NK-92 treated with Interleukin-12 subunit alpha and Interleukin-12 subunit beta, amount 100 ng/mL, for 24 hours (cell line): ENCODE results near the gene HCAR3.
A peak's percentile ranks its signal among the peaks of the same experiment; 100 is the strongest.
"Not testable (repeated sequence)": the region's sequence is repeated elsewhere in the genome, so short reads cannot be mapped to it uniquely, and the experiment has no call there.

Experiments used
- DNase-seq: peaks from one replicate; lab custom pipeline; 2025; lab: John Stamatoyannopoulos, UW

Gene HCAR3

DNA sequence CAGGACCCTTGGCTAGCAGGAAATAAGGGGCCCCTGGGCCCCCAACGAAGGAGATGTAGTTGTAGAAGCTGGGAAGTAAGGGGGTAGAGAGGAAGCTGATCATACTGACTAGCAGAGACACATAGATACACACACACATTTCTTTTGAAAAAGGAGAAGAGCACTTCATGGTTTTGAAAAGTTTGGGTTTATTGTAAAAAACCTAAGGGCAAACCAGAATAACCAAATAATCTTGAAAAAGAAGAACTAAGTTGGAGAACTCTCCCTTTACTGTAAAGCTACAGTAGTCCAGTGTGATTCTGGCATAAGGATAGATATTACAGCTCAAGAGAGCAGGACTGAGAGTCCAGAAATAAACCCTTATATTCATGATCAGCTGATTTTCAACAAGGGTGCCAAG, 5.8 kb upstream of the HCAR3 start:
- DNase-seq = no peak

DNA sequence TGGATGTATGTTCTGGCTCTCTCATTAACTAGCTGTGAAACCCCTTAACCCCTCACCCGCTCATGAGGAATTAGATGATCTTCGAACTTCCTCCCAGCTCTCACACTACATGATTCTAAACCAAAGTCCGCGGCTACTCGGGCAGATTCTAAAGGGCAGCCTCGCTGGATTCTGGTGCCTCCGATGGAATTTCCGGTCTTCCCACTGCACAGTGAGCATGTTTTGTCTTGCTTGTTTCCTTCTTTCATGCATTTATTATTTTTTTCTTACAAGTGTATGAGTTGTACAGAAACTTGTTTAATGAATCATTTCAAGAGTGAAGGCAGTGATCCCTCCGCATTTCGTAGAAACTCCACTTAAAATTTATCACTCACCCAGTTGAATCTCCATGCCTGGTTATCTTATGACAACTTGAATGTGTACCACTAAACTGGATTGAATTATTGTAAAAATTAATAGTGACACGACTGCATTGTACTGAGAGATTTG, 4.5 kb upstream of the HCAR3 start:
- no peak for DNase-seq

DNA sequence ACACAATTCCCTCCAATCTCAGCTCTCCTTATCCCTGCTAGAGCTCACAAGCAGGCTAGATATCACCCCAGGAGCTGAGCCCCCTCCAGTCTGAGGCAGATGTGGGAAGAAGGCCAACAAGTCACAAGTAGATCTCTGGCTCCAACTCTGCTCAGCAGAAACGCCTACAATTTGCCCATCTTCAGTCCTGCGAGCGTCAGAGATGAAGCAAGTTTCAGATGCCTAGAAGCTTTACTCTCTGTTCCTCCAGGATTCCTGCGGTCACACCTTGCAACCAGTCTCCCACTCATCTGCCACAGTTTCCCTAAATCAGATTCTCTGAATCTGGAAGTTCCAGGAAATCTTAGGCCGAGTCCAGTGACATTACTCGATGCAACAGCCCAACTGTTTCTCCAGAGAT, 1.4 kb downstream of the HCAR3 start:
- DNase-seq = not testable (repeated sequence)

DNA sequence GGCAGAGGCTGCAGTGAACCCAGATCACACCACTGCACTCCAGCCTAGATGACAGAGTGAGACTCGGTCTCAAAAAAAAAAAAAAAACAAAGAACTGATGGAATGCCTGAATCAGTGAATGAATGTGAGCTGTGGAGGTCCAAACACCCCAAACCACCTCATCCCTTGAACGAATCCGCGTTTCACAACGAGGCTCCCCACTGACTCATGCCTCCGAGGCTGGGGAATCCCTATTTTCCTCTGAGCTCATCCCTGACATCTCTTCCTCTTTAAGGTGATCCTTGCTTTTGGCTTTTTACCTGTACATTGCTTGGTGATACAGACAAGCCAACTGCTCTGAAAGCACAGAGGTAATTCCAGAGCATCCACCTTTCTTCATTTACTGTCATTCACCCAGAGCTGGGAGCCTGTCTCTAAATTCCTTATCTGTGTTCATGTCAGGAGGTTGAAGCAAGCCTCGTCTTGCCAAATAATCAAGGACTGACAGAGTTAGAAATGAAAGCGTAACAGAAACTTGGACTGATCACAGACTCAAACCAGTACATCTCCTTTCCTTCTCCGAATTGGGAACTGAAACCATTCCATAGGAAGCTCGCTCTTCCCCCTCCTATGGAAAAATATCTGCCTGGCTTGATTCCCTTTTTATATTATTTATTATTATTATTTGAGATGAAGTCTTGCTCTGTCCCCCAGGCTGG, 3.0 kb downstream of the HCAR3 start:
- not testable (repeated sequence) for DNase-seq

DNA sequence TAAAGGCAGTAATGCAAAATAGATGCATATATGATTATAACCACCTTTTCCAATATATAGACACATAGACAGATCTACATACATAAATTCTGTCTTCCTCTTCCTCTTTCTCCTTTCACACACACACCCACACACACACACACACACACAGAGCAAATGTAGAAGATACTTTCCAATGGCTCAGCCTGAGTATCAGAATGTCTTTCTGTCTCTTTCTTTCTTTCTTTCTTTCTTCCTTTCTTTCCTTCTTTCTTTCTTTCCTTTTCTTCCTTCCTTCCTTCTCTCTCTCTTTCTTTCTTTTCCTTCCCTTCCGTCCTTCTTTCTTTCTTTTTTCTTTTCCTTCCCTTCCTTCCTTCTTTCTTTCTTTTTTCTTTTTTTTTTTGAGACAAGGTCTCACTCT, 5.3 kb downstream of the HCAR3 start:
- not testable (repeated sequence) for DNase-seq

DNA sequence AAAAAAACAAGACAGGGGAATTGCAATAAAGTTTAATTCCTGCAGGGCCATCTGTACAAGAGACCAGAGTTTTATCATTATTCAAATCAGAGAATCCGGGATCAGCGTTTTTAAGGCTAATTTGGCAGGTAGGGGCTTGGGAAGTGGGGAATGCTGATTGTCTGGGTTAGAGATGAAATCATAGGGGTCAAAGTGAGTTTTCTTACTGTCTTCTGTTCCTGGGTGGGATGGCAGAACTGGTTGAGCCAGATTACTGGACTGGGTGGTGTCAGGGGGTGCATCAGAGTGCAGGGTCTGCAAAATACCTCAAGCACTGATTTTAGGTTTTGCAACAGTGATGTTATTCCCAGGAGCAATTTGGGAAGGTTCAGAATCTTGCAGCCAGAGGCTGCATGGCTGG, 6.3 kb downstream of the HCAR3 start:
- not testable (repeated sequence) for DNase-seq

DNA sequence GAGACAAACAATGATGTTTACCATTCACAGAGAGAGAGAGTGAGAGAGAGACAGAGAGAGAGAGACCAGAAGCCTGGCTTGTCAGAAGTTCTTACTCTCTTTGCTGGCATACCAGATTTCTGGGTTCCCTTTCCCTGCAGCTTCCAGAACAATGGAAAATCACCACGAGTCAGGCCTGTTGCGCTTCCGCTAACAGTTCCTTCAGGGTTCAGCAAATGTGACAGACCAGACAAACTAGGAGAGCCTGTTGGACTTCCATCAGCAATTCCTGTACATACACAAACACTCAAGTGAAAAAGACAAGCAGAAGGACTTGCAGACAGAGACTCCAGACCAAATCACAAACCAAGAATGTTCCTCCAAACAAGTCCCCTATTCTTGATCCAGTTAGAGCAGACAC, 7.3 kb downstream of the HCAR3 start:
- not testable (repeated sequence) for DNase-seq

DNA sequence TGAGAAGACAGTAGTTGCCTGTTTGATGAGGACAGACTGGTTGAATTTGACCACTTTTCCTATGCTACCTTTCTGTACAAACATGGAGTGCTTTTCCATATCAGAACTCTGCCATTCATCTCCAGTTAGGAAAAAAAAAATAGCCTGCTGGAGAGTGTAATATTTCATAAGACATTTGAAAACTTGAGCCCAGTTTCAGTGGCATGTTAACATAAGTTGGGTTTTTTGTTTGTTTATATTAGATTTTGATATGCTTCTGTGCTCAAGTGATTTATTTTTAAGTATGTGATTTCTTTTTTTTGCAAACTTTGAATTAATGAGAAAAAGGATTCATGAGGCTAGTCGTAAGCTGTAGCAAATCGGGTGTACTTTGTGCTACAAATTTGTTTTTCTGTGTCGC, 12.8 kb downstream of the HCAR3 start:
- DNase-seq = not testable (repeated sequence)

DNA sequence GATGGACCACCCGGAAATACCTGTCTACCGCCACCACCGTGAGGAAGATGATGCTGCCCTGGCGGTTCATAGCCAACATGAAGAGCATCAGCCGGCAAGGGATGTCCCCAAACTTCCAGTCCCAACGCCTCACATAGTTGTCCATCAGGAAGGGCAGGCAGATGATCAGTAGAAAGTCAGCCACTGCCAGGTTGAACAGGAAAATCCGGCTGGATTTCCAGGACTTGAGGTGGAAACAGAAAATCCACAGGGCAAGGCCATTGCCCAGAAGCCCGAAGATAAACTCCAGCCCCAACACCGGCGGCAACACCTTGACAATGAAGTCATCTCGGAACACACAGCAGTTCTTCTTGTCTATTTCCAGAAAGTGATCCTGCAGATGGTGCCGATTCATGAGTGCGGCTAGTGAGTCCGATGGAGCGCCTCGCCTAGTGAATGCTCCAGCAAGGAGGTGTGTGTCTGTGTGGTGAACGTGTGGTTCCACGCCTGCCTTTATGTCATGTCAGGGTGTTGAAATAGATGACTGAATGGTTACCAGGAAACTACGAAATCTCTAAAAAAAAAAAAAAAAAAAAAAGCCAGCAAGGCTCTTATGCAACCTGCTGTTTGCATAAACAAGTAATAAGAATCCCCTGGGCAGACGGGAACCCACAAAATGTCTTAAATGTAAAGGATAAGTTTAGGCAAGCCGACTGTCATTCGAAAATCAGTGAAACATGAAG, 13.6 kb downstream of the HCAR3 start, which contains the start of gene HCAR2:
Gene HCAR2 (minus strand): TSS at position 468 of the 722 bp plus-strand sequence. CDS start 74 bp downstream, at position 394.
- DNase-seq = peak; percentile 55

DNA sequence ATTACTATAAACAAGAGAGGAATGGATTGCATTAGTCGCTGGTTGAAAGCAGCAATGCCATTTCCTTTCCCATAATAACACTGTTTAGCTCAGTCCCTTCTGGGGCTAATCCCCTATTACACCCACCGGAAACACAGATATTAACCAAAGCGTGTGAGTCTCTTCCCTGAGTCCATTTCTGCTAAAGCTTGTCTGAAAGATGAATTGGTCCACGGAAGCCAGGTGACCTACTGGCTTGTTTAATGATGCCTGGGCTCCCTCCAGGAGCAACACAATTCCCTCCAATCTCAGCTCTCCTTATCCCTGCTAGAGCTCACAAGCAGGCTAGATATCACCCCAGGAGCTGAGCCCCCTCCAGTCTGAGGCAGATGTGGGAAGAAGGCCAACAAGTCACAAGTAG, 15.1 kb downstream of the HCAR3 start:
- not testable (repeated sequence) for DNase-seq

DNA sequence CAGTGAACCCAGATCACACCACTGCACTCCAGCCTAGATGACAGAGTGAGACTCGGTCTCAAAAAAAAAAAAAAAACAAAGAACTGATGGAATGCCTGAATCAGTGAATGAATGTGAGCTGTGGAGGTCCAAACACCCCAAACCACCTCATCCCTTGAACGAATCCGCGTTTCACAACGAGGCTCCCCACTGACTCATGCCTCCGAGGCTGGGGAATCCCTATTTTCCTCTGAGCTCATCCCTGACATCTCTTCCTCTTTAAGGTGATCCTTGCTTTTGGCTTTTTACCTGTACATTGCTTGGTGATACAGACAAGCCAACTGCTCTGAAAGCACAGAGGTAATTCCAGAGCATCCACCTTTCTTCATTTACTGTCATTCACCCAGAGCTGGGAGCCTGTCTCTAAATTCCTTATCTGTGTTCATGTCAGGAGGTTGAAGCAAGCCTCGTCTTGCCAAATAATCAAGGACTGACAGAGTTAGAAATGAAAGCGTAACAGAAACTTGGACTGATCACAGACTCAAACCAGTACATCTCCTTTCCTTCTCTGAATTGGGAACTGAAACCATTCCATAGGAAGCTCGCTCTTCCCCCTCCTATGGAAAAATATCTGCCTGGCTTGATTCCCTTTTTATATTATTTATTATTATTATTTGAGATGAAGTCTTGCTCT, 16.4 kb downstream of the HCAR3 start:
- not testable (repeated sequence) for DNase-seq

DNA sequence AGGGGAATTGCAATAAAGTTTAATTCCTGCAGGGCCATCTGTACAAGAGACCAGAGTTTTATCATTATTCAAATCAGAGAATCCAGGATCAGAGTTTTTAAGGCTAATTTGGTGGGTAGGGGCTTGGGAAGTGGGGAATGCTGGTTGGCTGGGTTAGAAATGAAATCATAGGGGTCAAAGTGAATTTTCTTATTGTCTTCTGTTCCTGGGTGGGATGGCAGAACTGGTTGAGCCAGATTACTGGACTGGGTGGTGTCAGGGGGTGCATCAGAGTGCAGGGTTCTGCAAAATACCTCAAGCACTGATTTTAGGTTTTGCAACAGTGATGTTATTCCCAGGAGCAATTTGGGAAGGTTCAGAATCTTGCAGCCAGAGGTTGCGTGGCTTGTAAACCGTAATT, 19.7 kb downstream of the HCAR3 start:
- DNase-seq = not testable (repeated sequence)

DNA sequence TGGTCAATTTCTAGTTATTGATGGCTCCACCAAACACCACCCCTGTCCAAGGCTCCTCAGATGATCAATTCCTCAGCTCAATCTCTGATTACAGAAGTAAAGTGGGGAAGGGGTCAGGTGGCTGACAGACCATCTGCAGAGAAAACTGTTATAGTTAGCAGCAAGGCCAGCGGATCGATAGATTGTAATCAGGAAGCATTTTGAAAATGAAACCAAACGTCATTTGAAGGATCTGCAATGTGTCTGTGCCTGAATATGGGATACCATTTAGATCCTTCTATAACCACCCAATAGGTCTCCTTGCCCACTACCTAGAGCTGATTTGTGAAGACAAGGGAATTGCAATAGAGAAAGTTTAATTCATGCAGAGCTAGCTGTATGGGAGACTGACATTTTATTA, 25.0 kb downstream of the HCAR3 start:
- DNase-seq = no peak

DNA sequence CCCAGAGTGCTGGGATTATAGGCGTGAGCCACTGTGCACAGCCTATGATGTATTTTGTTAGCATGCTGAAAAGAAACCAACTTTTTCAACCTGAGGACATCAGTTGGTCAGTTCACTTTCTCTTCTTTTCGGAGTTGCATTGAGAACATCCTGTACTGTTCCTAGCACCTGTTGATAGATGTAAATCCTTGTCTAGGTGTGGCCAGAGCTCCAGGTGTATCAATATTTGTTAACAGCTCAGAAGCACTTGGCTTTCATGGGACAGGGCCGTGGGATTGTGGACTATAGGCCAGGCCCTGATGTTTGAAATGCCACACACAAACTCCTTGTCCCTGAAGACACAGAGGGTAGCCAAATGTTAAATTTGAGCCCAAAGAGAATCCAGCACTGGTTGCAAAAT, 28.3 kb downstream of the HCAR3 start:
- no peak for DNase-seq

DNA sequence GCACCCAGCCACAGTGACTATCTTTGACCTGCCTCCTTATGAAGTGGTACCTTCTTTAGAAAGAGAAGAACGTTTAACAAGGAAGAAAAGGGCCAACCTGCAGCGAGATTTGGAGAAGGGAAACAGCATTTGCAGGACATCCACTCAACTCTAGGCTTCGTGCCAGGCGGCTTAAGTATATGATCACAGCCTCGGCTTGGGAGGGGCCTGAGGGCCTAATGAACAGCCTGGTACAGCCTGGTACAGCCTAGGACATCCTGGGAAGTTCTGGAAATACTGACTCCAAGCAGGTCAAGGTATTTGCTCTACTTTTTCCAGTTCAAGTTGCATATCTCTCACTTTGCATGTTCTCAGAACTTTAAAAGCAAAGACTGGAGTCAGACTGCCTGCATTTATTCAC, 29.5 kb downstream of the HCAR3 start:
- DNase-seq = no peak

DNA sequence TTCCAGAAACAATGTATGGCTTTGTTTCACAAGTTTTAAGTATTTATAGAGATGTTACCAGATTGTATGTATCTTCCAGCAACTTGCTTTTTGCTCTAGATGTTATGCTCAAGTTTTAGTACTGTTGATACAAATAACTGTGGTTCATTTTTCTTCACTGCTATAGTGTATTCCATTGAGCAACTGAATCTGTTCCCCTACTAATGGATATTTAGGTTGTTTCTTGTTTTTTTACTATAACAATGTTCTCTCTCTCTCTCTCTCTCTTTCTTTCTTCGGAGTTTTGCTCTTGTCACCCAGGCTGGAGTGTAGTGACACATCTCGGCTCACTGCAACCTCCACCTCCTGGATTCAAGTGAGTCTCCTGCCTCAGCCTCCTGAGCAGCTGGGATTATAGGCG, 30.1 kb downstream of the HCAR3 start:
- DNase-seq = no peak

DNA sequence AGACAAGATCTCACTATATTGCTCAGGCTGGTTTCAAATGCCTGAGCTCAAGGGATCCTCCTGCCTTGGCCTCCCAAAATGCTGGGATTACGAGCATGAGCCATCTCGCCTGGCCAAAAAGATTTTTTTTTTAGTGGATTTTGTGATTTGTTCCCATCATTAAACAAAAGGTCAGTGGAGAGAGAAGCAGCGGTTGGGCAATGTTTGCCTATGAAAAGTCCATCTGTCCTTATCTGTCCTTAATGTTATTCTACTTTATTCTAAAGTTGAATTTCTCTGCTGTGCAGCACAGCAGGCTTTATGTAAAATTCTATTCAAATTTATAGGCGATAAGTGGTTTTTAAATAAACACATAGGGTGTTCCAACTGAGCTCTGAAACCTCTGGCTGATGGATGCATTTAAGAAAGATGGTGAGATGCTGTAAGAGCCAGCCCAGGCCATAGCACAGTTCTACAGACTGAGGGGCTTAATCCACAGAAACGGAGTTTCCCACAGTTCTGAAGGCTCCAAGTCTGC, 32.3 kb downstream of the HCAR3 start:
- DNase-seq = no peak

DNA sequence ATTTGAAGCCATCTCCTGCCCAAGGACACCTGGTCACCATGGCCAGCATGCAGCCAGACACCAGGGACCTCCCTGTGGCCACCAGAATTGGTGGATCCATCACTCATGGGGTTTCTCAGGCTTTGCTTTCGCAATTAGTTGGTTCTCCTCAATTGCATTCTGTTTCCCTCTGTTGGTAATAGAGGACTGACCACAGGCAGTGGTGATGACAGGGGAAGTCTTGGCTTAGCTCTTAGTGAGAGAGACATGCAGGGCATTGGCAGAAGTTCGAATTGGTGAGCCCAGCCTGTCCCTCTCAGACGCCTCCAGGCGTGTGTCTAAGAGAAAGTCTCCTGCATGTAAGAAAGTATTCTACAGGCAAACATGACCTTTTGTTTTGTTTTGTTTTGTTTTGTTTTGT, 34.8 kb downstream of the HCAR3 start:
- no peak for DNase-seq

DNA sequence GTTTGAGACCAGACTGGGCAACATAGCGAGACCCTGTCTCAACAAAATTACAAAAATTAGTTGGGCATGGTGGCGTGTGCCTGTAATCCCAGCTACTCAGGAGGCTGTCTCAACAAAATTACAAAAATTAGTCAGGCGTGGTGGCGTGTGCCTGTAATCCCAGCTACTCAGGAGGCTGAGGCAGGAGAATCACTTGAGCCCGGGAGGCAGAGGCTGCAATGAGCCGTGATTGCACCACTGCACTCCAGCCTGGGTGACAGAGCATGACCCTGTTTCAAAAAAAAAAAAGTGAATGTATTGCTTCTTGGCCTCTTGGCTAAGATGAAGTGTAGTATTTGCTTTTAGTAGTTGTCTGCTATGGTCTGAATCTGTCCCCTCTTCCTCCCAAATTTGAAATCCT, 35.6 kb downstream of the HCAR3 start:
- DNase-seq = not testable (repeated sequence)

DNA sequence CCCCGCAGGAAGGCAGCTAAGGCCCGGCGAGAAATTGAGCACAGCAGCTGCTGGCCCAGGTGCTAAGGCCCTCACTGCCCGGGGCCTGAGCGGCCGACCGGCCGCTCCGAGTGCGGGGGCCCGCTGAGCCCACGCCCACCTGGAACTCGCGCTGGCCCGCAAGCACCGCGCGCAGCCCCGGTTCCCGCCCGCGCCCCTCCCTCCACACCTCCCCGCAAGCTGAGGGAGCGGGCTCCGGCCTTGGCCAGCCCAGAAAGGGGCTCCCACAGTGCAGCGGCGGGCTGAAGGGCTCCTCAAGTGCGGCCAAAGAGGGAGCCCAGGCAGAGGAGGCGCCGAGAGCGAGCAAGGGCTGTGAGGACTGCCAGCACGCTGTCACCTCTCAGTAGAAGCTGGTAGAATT, 39.8 kb downstream of the HCAR3 start:
- not testable (repeated sequence) for DNase-seq

DNA sequence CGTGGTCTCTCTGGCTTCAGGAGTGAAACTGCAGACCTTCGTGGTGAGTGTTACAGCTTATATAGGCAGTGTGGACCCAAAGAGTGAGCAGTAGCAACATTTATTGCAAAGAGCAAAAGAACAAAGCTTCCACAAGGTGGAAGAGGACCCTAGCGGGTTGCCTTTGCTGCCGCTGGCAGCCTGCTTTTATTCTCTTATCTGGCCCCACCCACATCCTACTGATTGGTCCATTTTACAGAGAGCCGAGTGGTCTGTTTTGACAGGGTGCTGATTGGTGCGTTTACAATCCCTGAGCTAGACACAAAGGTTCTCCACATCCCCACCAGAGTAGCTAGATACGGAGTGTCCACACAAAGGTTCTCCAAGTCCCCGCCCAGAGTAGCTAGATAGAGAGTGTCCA, 40.6 kb downstream of the HCAR3 start:
- not testable (repeated sequence) for DNase-seq

DNA sequence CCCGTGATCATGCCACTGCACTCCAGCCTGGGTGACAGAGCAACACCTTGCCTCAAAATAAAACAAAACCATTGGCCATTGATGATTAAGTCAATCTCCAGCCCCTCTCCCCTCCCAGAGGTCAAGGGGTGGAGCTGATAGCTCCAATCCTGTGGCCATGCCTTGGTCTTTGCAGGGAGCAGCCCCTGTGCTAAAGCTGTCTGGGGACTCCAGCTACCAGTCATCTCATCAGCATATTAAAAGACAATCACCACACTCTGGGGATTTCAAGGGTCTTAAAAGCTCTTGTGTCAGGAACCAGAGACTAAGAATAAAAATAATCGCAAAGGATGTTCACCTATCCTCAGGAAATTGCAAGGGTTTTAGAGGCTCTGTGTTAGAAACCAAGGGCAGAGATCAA, 44.1 kb downstream of the HCAR3 start:
- no peak for DNase-seq
